Tibial nerve (tissue), 4 donors: ENCODE results near the gene SERF1B.
"Not testable (repeated sequence)": the region's sequence is repeated elsewhere in the genome, so short reads cannot be mapped to it uniquely, and the experiment has no call there.

Experiments used
- EP300 ChIP-seq, 2 donors: sonication (generic); formaldehyde crosslinking; IDR thresholded peaks; one replicate each; pipeline ENCODE4 v1.6.1; 2017; ENCODE audit warnings: antibody characterized with exemption in 2 of 2, mild to moderate bottlenecking in 1 of 2
- POLR2A ChIP-seq, 2 donors: fragments of 450-650 bp; IDR thresholded peaks; one replicate each; pipeline ENCODE4 v1.6.1; 2017; ENCODE audit warnings: antibody characterized with exemption in 2 of 2, mild to moderate bottlenecking in 2 of 2, moderate library complexity in 2 of 2
- TF ChIP-seq, protein P1 (sequence below), 5 experiments: fragments of 200-600 bp in 3 of 5; fragments of 450-650 bp in 2 of 5; sonication (generic) in 3 of 5; IDR thresholded peaks; one replicate each; pipeline ENCODE4 v1.5.1; 2016 to 2019; ENCODE audit warnings: antibody characterized with exemption in 5 of 5, mild to moderate bottlenecking in 3 of 5, moderate library complexity in 2 of 5

DNA sequence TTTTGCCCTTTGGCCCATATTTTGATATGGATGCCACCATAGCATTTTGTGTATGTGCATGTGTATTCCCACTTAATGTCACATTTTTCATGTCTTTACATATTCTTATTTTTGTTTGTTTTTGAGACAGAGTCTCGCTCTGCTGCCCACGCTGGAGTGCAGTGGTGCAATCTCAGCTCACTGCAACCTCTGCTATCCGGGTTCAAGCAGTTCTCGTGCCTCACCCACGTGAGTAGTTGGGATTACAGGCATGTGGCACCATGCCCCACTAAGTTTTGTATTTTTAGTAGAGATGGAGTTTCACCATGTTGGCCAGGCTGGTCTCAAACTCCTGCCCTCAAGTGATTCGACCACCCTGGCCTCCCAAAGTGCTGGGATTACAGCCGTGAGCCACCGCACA is 52.6 kb downstream of the SERF1B start:
- TF ChIP-seq, protein P1, sequence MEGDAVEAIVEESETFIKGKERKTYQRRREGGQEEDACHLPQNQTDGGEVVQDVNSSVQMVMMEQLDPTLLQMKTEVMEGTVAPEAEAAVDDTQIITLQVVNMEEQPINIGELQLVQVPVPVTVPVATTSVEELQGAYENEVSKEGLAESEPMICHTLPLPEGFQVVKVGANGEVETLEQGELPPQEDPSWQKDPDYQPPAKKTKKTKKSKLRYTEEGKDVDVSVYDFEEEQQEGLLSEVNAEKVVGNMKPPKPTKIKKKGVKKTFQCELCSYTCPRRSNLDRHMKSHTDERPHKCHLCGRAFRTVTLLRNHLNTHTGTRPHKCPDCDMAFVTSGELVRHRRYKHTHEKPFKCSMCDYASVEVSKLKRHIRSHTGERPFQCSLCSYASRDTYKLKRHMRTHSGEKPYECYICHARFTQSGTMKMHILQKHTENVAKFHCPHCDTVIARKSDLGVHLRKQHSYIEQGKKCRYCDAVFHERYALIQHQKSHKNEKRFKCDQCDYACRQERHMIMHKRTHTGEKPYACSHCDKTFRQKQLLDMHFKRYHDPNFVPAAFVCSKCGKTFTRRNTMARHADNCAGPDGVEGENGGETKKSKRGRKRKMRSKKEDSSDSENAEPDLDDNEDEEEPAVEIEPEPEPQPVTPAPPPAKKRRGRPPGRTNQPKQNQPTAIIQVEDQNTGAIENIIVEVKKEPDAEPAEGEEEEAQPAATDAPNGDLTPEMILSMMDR (IDR thresholded peaks at IDR 0.05): not testable (repeated sequence)
- TF ChIP-seq POLR2A, EP300 (IDR thresholded peaks at IDR 0.05): not testable (repeated sequence)
